ENCODE data around the gene CABLES1. TPM values are rescaled to one million over a fixed set of nuclear protein-coding genes. Genes with fewer than 3 reads are reported as not detected.

CABLES1 gene
- total RNA-seq, 1 experiment from 2014 or later = 29.5 TPM

- intact Hi-C loops (cut with micrococcal nuclease; ENCODE audit: unreplicated experiment) = no loop called here
- no peak for TF ChIP-seq CTCF (IDR thresholded peaks at IDR 0.05; ENCODE audit: insufficient read depth in 1 of 2, low read depth in 1 of 2, low read length in 1 of 2, severe bottlenecking in 1 of 2, unreplicated experiment in 1 of 2)
- Histone ChIP-seq H3K27me3 (replicated peaks; ENCODE audit: control insufficient read depth, insufficient read depth, low read length) (no peaks in the 10 kb centered on the region), H3K4me1 (no peaks in the 10 kb centered on the region), H3K9me3 (no peaks in the 10 kb centered on the region), H3K4me3 (ENCODE audit: low read depth, low read length) (no peak overlapping the region), H3K36me3 (ENCODE audit: control insufficient read depth, insufficient read depth, low read length) (peaks cover 6% of the 10 kb centered on the region)
- CTCF ChIA-PET = no interaction called here
- Mint-ChIP-seq H3K27me3 (ENCODE audit: insufficient read depth, unreplicated experiment) (no peaks in the 10 kb centered on the region), H3K4me1 (ENCODE audit: low read depth, unreplicated experiment) (no peaks in the 10 kb centered on the region), H3K9me3 (ENCODE audit: unreplicated experiment) (peaks cover 10% of the 10 kb centered on the region), H3K27ac (ENCODE audit: unreplicated experiment) (no peak overlapping the region), H3K4me3 (ENCODE audit: unreplicated experiment) (no peak overlapping the region), H3K36me3 (ENCODE audit: insufficient read depth, unreplicated experiment) (peaks cover 33% of the 10 kb centered on the region)
- DNase-seq = no peak
- BruUV-seq (replicated peaks) = no TSS peak
- POLR2A ChIA-PET = no interaction called here
These were observed 77.9 kb downstream of the CABLES1 start for GRCh38 chr18:23213200-23213599.

GRCh38 chr18:23217781-23218180 lies 82.5 kb downstream of the CABLES1 start:
- BruUV-seq (replicated peaks) = no TSS peak
- ChIA-PET CTCF (no interaction called here), POLR2A (no interaction called here)
- H3K27me3 ChIP-seq (replicated peaks; ENCODE audit: control insufficient read depth, insufficient read depth, low read length) = no peaks in the 10 kb centered on the region
- peaks cover 7% of the 10 kb centered on the region for H3K36me3 ChIP-seq (ENCODE audit: control insufficient read depth, insufficient read depth, low read length)
- H3K4me3 ChIP-seq (ENCODE audit: low read depth, low read length) = no peak overlapping the region
- H3K9me3 ChIP-seq = no peaks in the 10 kb centered on the region
- Mint-ChIP-seq H3K9me3 (ENCODE audit: unreplicated experiment) (no peaks in the 10 kb centered on the region), H3K27ac (ENCODE audit: unreplicated experiment) (no peak overlapping the region), H3K36me3 (ENCODE audit: insufficient read depth, unreplicated experiment) (peaks cover 32% of the 10 kb centered on the region), H3K4me1 (ENCODE audit: low read depth, unreplicated experiment) (no peaks in the 10 kb centered on the region), H3K27me3 (ENCODE audit: insufficient read depth, unreplicated experiment) (no peaks in the 10 kb centered on the region), H3K4me3 (ENCODE audit: unreplicated experiment) (no peak overlapping the region)
- intact Hi-C loops (cut with micrococcal nuclease; ENCODE audit: unreplicated experiment) = no loop called here
- no peak for DNase-seq
- TF ChIP-seq CTCF (IDR thresholded peaks at IDR 0.05; ENCODE audit: insufficient read depth in 1 of 2, low read depth in 1 of 2, low read length in 1 of 2, severe bottlenecking in 1 of 2, unreplicated experiment in 1 of 2) = no peak
- no peaks in the 10 kb centered on the region for H3K4me1 ChIP-seq

GRCh38 chr18:23220355-23220754 lies 85.1 kb downstream of the CABLES1 start:
- no peak for TF ChIP-seq CTCF (IDR thresholded peaks at IDR 0.05; ENCODE audit: insufficient read depth in 1 of 2, low read depth in 1 of 2, low read length in 1 of 2, severe bottlenecking in 1 of 2, unreplicated experiment in 1 of 2)
- intact Hi-C loops (cut with micrococcal nuclease; ENCODE audit: unreplicated experiment) = no loop called here
- BruUV-seq (replicated peaks) = no TSS peak
- H3K9me3 ChIP-seq = no peaks in the 10 kb centered on the region
- ChIA-PET CTCF (no interaction called here), POLR2A (no interaction called here)
- DNase-seq = no peak
- Mint-ChIP-seq H3K27me3 (ENCODE audit: insufficient read depth, unreplicated experiment) (no peaks in the 10 kb centered on the region), H3K9me3 (ENCODE audit: unreplicated experiment) (no peaks in the 10 kb centered on the region), H3K36me3 (ENCODE audit: insufficient read depth, unreplicated experiment) (peaks cover 30% of the 10 kb centered on the region), H3K4me1 (ENCODE audit: low read depth, unreplicated experiment) (no peaks in the 10 kb centered on the region), H3K4me3 (ENCODE audit: unreplicated experiment) (no peak overlapping the region), H3K27ac (ENCODE audit: unreplicated experiment) (no peak overlapping the region)
- no peaks in the 10 kb centered on the region for H3K27me3 ChIP-seq (replicated peaks; ENCODE audit: control insufficient read depth, insufficient read depth, low read length)
- peaks cover 6% of the 10 kb centered on the region for H3K36me3 ChIP-seq (ENCODE audit: control insufficient read depth, insufficient read depth, low read length)
- H3K4me3 ChIP-seq (ENCODE audit: low read depth, low read length) = no peak overlapping the region
- H3K4me1 ChIP-seq = no peaks in the 10 kb centered on the region
